CD4-positive, CD25-positive, alpha-beta regulatory T cell (primary cell): ENCODE measurements around the gene VPS33B. TPM values are rescaled to one million over a fixed set of nuclear protein-coding genes. Genes with fewer than 3 reads are reported as not detected.

Experiments used
- ATAC-seq, 2 donors: fragments of 150-1000 bp; cut with Tn5 transposase; one replicate each; pipeline ENCODE4 v1.10.0; 2021; ENCODE audit warnings: low read depth in 2 of 2, moderate number of reproducible peaks in 2 of 2, moderate library complexity in 1 of 2
- DNase-seq, 3 donors: peaks; one replicate each; pipeline versions ENCODE4 v3.0.0 to v3.0.0-alpha.2; 2012 to 2022; ENCODE audit warnings: mixed read lengths in 1 of 3
- H3K27ac ChIP-seq: one replicate; pipeline ENCODE4 v1.7.0; 2013; ENCODE audit warnings: mild to moderate bottlenecking, low read length; ENCODE audit not compliant: insufficient read depth, poor library complexity, severe bottlenecking
- H3K27me3 ChIP-seq: one replicate; pipeline ENCODE4 v1.7.0; 2013; ENCODE audit warnings: low read length; ENCODE audit not compliant: control insufficient read depth, insufficient read depth
- H3K36me3 ChIP-seq: one replicate; pipeline ENCODE4 v1.7.0; 2013; ENCODE audit warnings: mild to moderate bottlenecking, low read length, moderate library complexity; ENCODE audit not compliant: control insufficient read depth, insufficient read depth
- H3K4me1 ChIP-seq: 2 replicates; pipeline ENCODE4 v1.7.0; 2013; ENCODE audit warnings: mild to moderate bottlenecking, low read length; ENCODE audit not compliant: insufficient read depth, control insufficient read depth, poor library complexity, severe bottlenecking
- H3K4me3 ChIP-seq: one replicate; pipeline ENCODE4 v1.7.0; 2013; ENCODE audit warnings: low read depth, mild to moderate bottlenecking, low read length, moderate library complexity
- H3K9me3 ChIP-seq, 2 experiments: 1 replicate in 1 of 2; 2 replicates in 1 of 2; pipeline ENCODE4 v1.7.0; 2013; ENCODE audit warnings: low read length in 2 of 2, mild to moderate bottlenecking in 1 of 2, moderate library complexity in 1 of 2; ENCODE audit not compliant: control insufficient read depth in 2 of 2
- H3K27ac Mint-ChIP-seq, 3 donors: one replicate each; pipeline ENCODE4 v1.8.0; 2020 to 2022; ENCODE audit warnings: mild to moderate bottlenecking in 3 of 3, mixed read lengths in 3 of 3, moderate library complexity in 2 of 3
- H3K27me3 Mint-ChIP-seq: one replicate; pipeline ENCODE4 v1.8.0; 2022; ENCODE audit warnings: mild to moderate bottlenecking, mixed read lengths
- H3K36me3 Mint-ChIP-seq: one replicate; pipeline ENCODE4 v1.8.0; 2020; ENCODE audit warnings: mixed read lengths
- H3K4me1 Mint-ChIP-seq, 4 donors: one replicate each; pipeline ENCODE4 v1.8.0; 2020 to 2022; ENCODE audit warnings: mixed read lengths in 4 of 4, mild to moderate bottlenecking in 1 of 4
- H3K4me3 Mint-ChIP-seq, 4 donors: one replicate each; pipeline ENCODE4 v1.8.0; 2020 to 2022; ENCODE audit warnings: mild to moderate bottlenecking in 4 of 4, mixed read lengths in 4 of 4, moderate library complexity in 3 of 4
- H3K9me3 Mint-ChIP-seq, 7 donors: one replicate each; pipeline ENCODE4 v1.8.0; 2020 to 2022; ENCODE audit warnings: mixed read lengths in 7 of 7, mild to moderate bottlenecking in 3 of 7, moderate library complexity in 2 of 7
- polyA plus RNA-seq, 4 donors: library from polyadenylated mRNA; unstranded; fragments of 300-500 nt; fragmentation: Illumina TruSeq; gene quantifications; one replicate each; pipeline ENCODE4 v1.2.3, GENCODE V29; 2021
- total RNA-seq: library from RNA; stranded (reverse); gene quantifications from one replicate; pipeline ENCODE4 v1.2.3, GENCODE V29; 2022

The VPS33B gene
- total and polyA plus RNA-seq, 5 donors from 2014 or later = 5.5 to 22.2 (median 9.4) TPM

GRCh38 chr15:90953947-90954711 is 68.3 kb downstream of the VPS33B start:
- H3K4me3 ChIP-seq = peak overlapping the region; percentile 31
- no peak for DNase-seq
- H3K4me1 Mint-ChIP-seq = peaks cover 0 to 21% (median 7%) of the 10 kb centered on the region in 4 donors

GRCh38 chr15:90952901-90953677 is 69.3 kb downstream of the VPS33B start:
- Histone ChIP-seq H3K4me3 (no peak overlapping the region), H3K9me3 (no peaks in the 10 kb centered on the region), H3K4me1 (peaks cover 24% of the 10 kb centered on the region), H3K36me3 (peaks cover 32% of the 10 kb centered on the region), H3K27me3 (no peaks in the 10 kb centered on the region), H3K27ac (no peak overlapping the region)
- peak overlapping the region in 2 of 4 donors; percentile 39 to 92 for H3K4me3 Mint-ChIP-seq
- peaks cover 14% of the 10 kb centered on the region for H3K36me3 Mint-ChIP-seq
- H3K27me3 Mint-ChIP-seq = no peaks in the 10 kb centered on the region
- ATAC-seq (no peak), DNase-seq (no peak)
- peaks cover 0 to 1% (median 0%) of the 10 kb centered on the region in 7 donors for H3K9me3 Mint-ChIP-seq
- H3K4me1 Mint-ChIP-seq = peaks cover 0 to 21% (median 7%) of the 10 kb centered on the region in 4 donors
- peak overlapping the region in 2 of 3 donors; percentile 59 to 93 for H3K27ac Mint-ChIP-seq

More at GRCh38 chr15:90953947-90954711, 68.3 kb downstream of the VPS33B start:
- peaks cover 9% of the 10 kb centered on the region for H3K36me3 Mint-ChIP-seq
- Histone ChIP-seq H3K27ac (peak overlapping the region; percentile 96), H3K36me3 (peaks cover 26% of the 10 kb centered on the region), H3K27me3 (no peaks in the 10 kb centered on the region), H3K9me3 (no peaks in the 10 kb centered on the region), H3K4me1 (peaks cover 24% of the 10 kb centered on the region)
- H3K9me3 Mint-ChIP-seq = peaks cover 0 to 1% (median 0%) of the 10 kb centered on the region in 7 donors
- no peaks in the 10 kb centered on the region for H3K27me3 Mint-ChIP-seq
- ATAC-seq = no peak
- H3K27ac Mint-ChIP-seq = peak overlapping the region; percentile 48 to 95 (median 93)
- H3K4me3 Mint-ChIP-seq = peak overlapping the region; percentile 89 to 96 (median 91)

GRCh38 chr15:90950676-90951075 is 71.7 kb downstream of the VPS33B start:
- H3K4me1 ChIP-seq = peaks cover 10% of the 10 kb centered on the region
- H3K36me3 Mint-ChIP-seq = peaks cover 17% of the 10 kb centered on the region
- H3K4me1 Mint-ChIP-seq = peaks cover 0 to 11% (median 3%) of the 10 kb centered on the region in 4 donors
- H3K4me3 Mint-ChIP-seq = no peak overlapping the region
- peaks cover 0 to 1% (median 0%) of the 10 kb centered on the region in 7 donors for H3K9me3 Mint-ChIP-seq
- no peak for ATAC-seq
- H3K27me3 Mint-ChIP-seq = no peaks in the 10 kb centered on the region
- H3K27ac Mint-ChIP-seq = no peak overlapping the region
- no peak for DNase-seq
- no peak overlapping the region for H3K27ac ChIP-seq
- H3K9me3 ChIP-seq = no peaks in the 10 kb centered on the region
- no peaks in the 10 kb centered on the region for H3K27me3 ChIP-seq
- H3K36me3 ChIP-seq = peaks cover 49% of the 10 kb centered on the region
- H3K4me3 ChIP-seq = no peak overlapping the region

- Histone ChIP-seq H3K4me3 (no peak overlapping the region), H3K4me1 (peaks cover 5% of the 10 kb centered on the region), H3K27me3 (no peaks in the 10 kb centered on the region), H3K9me3 (no peaks in the 10 kb centered on the region), H3K27ac (no peak overlapping the region), H3K36me3 (peaks cover 51% of the 10 kb centered on the region)
- Mint-ChIP-seq H3K27me3 (no peaks in the 10 kb centered on the region), H3K9me3 (peaks cover 0 to 1% (median 0%) of the 10 kb centered on the region in 7 donors), H3K4me1 (peaks cover 0 to 8% (median 3%) of the 10 kb centered on the region in 4 donors), H3K27ac (peak overlapping the region in 1 of 3 donors; percentile 14), H3K36me3 (peaks cover 17% of the 10 kb centered on the region), H3K4me3 (no peak overlapping the region)
- DNase-seq (no peak), ATAC-seq (no peak)
Measured at GRCh38 chr15:90949979-90950675, 72.3 kb downstream of the VPS33B start.

Other genes with a start within 250 kb of the VPS33B start
- gene FURIN, start 154.0 kb downstream of the VPS33B start, total RNA-seq = 62.5 TPM
- gene FURIN, start 154.0 kb downstream of the VPS33B start, polyA plus RNA-seq = 1 to 10 TPM; 2.9 to 8.6 (median 5.7) TPM
- gene FES, start 138.1 kb downstream of the VPS33B start, total RNA-seq = 3.8 TPM
- gene FES, start 138.1 kb downstream of the VPS33B start, polyA plus RNA-seq = under 1 TPM in 2 of 4 donors, not detected in 2; 0.13 TPM
- 120 TPM for gene MAN2A2, start 119.3 kb downstream of the VPS33B start, total RNA-seq
- 1 to 10 TPM; 3.8 to 6.6 (median 5.7) TPM for gene MAN2A2, start 119.3 kb downstream of the VPS33B start, polyA plus RNA-seq
- gene HDDC3, start 90.0 kb downstream of the VPS33B start, total RNA-seq = 15.6 TPM
- gene HDDC3, start 90.0 kb downstream of the VPS33B start, polyA plus RNA-seq = 10 to 100 TPM; 24.4 to 36.2 (median 33.3) TPM
- gene UNC45A, start 87.3 kb downstream of the VPS33B start, total RNA-seq = 48.3 TPM
- gene UNC45A, start 87.3 kb downstream of the VPS33B start, polyA plus RNA-seq = 10 to 100 TPM; 45.4 to 65.9 (median 59.3) TPM
- gene RCCD1, start 67.7 kb downstream of the VPS33B start, total RNA-seq = 6.2 TPM
- gene RCCD1, start 67.7 kb downstream of the VPS33B start, polyA plus RNA-seq = 1 to 10 TPM; 2.2 to 4.2 (median 3.3) TPM
- 63.8 TPM for gene PRC1, start 28.1 kb downstream of the VPS33B start, total RNA-seq
- gene PRC1, start 28.1 kb downstream of the VPS33B start, polyA plus RNA-seq = 10 to 100 TPM in 1 of 4 donors, 1 to 10 TPM in 3; 2.7 to 10.9 (median 7.5) TPM
- not detected for gene SV2B, start 77.7 kb upstream of the VPS33B start, total RNA-seq
- under 1 TPM in 1 of 4 donors, not detected in 3; 0.06 TPM for gene SV2B, start 77.7 kb upstream of the VPS33B start, polyA plus RNA-seq